Measurements from ENCODE around the gene EFS.

GRCh38 chr14:23324455-23324846 is 40.5 kb downstream of the EFS start:
- TF ChIP-seq CTCF (IDR thresholded peaks at IDR 0.05) (no peak), POLR2AphosphoS5 (IDR thresholded peaks at IDR 0.05; ENCODE audit: low read depth, low read length) (no peak), SIN3A (IDR thresholded peaks at IDR 0.05; ENCODE audit: borderline replicate concordance, insufficient read depth, low read depth, low read length) (no peak)
- TF ChIP-seq, protein P1, sequence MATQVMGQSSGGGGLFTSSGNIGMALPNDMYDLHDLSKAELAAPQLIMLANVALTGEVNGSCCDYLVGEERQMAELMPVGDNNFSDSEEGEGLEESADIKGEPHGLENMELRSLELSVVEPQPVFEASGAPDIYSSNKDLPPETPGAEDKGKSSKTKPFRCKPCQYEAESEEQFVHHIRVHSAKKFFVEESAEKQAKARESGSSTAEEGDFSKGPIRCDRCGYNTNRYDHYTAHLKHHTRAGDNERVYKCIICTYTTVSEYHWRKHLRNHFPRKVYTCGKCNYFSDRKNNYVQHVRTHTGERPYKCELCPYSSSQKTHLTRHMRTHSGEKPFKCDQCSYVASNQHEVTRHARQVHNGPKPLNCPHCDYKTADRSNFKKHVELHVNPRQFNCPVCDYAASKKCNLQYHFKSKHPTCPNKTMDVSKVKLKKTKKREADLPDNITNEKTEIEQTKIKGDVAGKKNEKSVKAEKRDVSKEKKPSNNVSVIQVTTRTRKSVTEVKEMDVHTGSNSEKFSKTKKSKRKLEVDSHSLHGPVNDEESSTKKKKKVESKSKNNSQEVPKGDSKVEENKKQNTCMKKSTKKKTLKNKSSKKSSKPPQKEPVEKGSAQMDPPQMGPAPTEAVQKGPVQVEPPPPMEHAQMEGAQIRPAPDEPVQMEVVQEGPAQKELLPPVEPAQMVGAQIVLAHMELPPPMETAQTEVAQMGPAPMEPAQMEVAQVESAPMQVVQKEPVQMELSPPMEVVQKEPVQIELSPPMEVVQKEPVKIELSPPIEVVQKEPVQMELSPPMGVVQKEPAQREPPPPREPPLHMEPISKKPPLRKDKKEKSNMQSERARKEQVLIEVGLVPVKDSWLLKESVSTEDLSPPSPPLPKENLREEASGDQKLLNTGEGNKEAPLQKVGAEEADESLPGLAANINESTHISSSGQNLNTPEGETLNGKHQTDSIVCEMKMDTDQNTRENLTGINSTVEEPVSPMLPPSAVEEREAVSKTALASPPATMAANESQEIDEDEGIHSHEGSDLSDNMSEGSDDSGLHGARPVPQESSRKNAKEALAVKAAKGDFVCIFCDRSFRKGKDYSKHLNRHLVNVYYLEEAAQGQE (IDR thresholded peaks at IDR 0.05; ENCODE audit: insufficient read depth in 1 of 2, low read depth in 2 of 2, low read length in 1 of 2) = no peak

Measured in Panc1 (cell line).